HG02623 (cell line): Measurements from ENCODE around the gene RBMS1.
"Not testable (repeated sequence)": the region's sequence is repeated elsewhere in the genome, so short reads cannot be mapped to it uniquely, and the experiment has no call there.

ENCODE experiments used
- ATAC-seq: cut with Tn5 transposase; IDR thresholded peaks from one replicate; pipeline ENCODE4 v1.9.1; 2021; ENCODE audit warnings: moderate library complexity; ENCODE audit not compliant: unreplicated experiment

RBMS1 gene

DNA sequence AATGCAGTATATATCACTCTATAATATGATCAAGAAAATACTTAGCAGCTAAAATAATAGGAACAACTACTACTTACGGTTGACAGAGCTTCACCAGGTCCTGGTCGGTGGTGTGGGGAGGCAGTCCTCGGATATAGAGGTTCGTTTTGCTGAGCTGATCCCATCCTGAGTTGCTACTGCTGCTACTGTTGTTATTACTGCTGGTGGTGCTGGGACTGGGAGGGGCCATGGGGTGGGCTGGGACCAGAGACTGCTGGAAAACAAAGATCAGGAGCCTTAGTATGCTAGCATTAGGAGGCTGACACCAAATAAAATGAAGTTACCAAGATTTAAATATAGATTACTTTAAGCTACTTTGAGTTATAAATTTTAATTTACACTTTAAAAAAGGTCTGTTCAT, 126.5 kb downstream of the RBMS1 start:
- not testable (repeated sequence) for ATAC-seq

- no peak for ATAC-seq
These were observed 127.1 kb downstream of the RBMS1 start for GRCh38 chr2:160366474-160366873.

DNA sequence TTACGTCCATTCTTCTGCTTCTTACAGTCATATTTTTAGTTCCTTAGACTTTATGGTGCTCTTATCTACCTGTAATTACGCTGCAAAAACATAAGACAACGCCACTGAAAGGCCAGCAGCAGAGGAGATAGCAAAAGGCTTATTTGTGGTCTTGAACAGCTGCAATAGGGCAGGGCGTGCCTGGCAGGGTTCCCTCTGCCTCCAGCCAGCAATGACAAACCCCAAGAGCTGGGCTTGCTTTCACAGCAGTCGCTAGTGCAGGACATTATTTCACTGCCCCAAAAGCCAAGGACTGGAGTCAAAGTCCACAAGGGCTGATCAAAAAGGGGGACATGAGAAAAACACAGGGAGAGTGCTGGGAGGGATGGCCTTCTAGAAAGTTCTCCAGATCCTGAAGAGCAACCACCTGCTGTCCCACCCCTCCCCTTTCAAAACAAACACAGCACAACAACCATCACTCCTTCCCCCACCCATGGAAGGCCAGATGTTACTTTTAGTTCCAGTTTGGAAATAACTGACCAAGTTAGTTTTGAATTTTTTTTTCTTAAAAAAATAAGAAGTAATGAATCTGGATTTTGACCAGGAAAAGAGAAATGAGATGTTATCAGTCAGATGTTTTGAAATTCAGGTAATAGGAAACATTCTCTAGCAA, 127.8 kb downstream of the RBMS1 start:
- ATAC-seq: no peak

DNA sequence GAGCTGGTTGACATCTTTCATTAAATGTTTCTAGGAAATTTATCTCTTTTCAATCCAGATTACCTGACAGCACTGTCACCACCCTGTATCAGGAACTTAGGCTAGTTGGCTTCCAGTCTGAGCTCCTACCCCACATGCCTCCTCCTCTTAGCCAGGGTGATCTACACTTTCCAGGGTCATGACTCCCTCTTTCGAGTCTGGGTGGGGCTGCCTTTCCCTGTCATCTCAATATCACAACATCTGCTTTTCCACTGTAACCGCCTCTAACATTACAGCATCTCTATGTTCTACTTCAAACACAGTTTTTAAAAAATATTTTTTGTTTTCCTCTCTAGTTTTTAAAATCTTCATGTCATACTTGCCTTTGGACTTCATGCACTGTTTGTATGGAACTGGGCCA, 129.2 kb downstream of the RBMS1 start:
- ATAC-seq: no peak

DNA sequence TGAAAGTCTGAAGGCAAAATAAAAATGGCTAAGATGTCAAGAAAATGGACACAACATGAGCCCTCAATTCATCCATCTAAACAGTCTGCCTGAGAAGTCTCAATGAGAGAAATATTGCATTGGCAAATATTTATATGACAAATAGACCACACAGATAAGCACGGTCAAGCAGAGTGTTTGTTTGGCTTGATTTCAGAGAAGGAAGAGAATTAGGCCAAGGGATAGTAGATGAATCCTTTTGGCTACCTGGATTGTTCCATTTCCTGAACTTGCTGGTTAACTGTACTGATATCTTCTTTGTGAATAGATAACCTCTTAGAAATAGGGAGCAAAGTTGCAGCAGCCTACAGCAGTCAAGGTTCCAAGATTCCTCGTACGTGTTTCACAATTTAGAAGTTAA, 129.6 kb downstream of the RBMS1 start:
- ATAC-seq: no peak

- ATAC-seq: no peak
These were observed 130.6 kb downstream of the RBMS1 start for GRCh38 chr2:160363055-160363454.

GRCh38 chr2:160362541-160362940, 131.1 kb downstream of the RBMS1 start:
- ATAC-seq: no peak

DNA sequence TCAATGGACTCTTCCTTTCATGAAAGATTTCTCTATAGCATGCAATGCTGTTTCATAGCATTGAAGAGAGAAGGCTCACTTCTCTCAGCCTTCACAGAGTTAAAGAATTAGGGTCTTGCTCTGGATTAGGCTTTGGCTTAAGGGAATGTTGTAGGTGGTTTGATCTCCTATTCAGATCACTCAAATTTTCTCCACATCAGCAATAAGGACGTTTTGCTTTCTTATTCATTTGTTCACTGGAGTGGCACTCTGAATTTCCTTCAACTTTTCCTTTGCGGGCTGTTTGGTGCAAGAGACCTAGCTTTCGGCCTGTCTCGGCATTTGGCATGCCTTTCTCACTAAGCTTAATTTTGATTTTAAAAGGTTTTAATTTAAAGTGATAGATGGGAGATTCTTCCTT, 131.6 kb downstream of the RBMS1 start:
- ATAC-seq: no peak

DNA sequence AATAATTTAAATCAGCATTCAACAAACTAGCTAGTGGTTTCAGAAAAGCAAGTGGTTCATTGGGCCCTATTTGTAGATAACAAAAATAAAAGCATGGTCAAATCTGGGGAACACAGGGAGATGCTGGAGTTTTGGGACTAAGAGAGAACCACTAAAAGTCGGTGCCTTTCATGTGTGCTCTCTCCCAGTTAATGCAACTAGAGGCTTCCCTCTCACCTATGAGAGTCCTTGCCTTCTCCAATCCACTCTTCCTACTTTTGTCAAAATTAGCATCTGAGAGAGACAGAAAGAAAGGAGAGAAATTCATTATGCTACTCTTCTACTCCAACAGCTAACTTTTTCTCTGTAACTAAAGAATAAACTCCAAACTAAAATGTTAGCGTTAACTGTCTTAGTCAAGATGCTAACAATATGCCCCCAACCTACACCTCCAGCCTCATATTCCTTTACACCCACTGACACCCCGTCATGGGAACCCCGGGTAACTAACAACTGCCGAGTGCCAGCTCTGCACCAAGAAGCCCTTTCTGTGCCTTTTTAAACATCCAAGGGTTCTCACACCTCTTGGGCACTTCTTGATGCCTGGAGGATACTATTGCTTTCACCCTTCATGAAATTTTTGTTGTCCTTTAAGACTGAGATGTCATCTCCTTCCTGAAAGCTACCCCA, 133.4 kb downstream of the RBMS1 start:
- ATAC-seq: no peak

DNA sequence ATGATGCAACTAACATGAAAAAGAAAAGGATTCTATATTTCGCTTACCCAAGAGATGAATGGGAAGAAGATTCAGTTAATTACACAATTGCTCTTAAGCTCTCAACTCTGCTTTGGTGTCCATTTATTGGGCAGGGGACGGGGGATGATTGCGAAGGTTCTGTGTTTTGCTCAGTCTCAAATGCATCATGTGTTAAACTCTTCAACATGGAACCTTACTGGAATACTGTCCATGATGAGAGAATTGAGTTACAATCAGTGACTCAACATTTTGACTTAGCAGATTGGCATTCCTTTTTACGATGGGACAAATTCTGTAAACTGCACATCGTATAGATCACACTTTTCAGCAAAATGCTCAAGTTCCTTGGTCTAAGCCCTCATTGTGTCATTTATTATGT, 135.6 kb downstream of the RBMS1 start:
- no peak for ATAC-seq

DNA sequence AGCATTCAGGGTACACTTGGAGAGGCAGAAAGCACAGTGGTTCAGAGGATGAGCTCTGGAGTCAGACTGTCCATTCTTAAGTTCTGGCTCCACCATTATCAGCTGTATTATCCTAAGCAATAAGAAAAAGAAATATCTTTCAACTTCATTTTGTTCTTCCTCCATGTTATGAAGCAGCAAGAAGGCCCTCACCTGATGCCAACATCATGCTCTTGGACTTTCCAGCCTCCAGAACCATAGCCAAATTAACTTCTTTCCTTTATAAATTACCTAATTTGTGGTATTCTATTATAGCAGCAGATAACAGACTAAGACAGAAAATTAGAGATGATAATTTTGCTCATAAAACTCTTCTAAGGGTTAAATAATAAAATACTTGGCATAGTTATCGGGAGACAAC, 137.1 kb downstream of the RBMS1 start:
- no peak for ATAC-seq

GRCh38 chr2:160355080-160355479, 138.5 kb downstream of the RBMS1 start:
- ATAC-seq: no peak

GRCh38 chr2:160354677-160355076, 138.9 kb downstream of the RBMS1 start:
- no peak for ATAC-seq

GRCh38 chr2:160353813-160354212, 139.8 kb downstream of the RBMS1 start:
- ATAC-seq: no peak

GRCh38 chr2:160353166-160353565, 140.4 kb downstream of the RBMS1 start:
- no peak for ATAC-seq

GRCh38 chr2:160352500-160352899, 141.1 kb downstream of the RBMS1 start:
- ATAC-seq: no peak

GRCh38 chr2:160351956-160352355, 141.7 kb downstream of the RBMS1 start:
- no peak for ATAC-seq

DNA sequence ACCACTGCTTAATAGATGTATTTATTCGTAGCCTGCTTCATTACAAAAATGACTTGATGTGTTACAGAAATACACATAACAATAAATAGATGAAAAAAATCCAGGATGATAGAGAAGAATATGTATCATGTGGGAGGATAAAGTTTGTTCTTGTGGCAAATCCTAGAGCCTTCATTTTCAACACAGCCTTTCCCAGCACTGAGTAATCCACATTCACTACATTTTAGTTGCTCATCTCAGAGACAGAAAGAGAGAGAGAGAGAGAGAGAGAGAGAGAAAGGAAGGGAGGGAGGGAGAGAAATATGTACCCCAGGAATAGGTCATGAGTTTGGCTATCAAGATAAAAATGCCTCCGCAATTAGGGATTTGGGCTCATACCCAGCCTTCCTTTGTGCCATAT, 144.3 kb downstream of the RBMS1 start:
- no peak for ATAC-seq

- no peak for ATAC-seq
These were observed 146.2 kb downstream of the RBMS1 start for GRCh38 chr2:160347269-160347863.

- no peak for ATAC-seq
These were observed 148.4 kb downstream of the RBMS1 start for GRCh38 chr2:160345071-160345764.

- ATAC-seq: no peak
These were observed 150.2 kb downstream of the RBMS1 start for GRCh38 chr2:160343404-160343803.

DNA sequence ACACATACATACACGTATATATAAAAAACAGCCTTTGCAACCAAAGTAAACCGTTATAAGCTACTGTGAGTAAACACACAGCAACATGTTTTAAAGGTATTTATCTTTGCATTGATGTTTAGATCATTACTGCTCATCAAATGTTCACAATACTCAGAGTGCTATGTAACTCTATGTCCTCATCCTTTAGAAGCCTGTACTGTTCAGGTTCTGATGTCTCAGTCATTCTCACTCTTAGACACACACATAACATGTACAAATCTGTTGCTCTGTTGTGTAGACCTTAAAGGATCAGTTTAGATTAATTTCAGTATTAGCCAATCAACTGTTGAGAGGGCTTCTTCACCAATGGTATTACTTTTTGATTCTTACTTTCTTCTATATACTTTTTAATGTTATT, 153.9 kb downstream of the RBMS1 start:
- ATAC-seq: no peak
